Nephron progenitor cell (in vitro differentiated cells): ENCODE measurements around the gene HHIP.
"Not testable (repeated sequence)": the region's sequence is repeated elsewhere in the genome, so short reads cannot be mapped to it uniquely, and the experiment has no call there.

Experiments used
- DNase-seq: peaks from one replicate; pipeline ENCODE4 v3.0.0; 2021
- H3K27ac Mint-ChIP-seq: 2 replicates; pipeline ENCODE4 v1.8.0; 2021; ENCODE audit warnings: mild to moderate bottlenecking, moderate library complexity, mixed read lengths
- H3K27me3 Mint-ChIP-seq: 2 replicates; pipeline ENCODE4 v1.8.0; 2021; ENCODE audit warnings: mild to moderate bottlenecking, low read depth, mixed read lengths; ENCODE audit not compliant: poor library complexity
- H3K36me3 Mint-ChIP-seq: 2 replicates; pipeline ENCODE4 v1.8.0; 2021; ENCODE audit warnings: low read depth, mixed read lengths
- H3K4me1 Mint-ChIP-seq: 2 replicates; pipeline ENCODE4 v1.8.0; 2021; ENCODE audit warnings: mixed read lengths
- H3K4me3 Mint-ChIP-seq: 2 replicates; pipeline ENCODE4 v1.8.0; 2021; ENCODE audit warnings: mild to moderate bottlenecking, moderate library complexity, mixed read lengths
- H3K9me3 Mint-ChIP-seq: 2 replicates; pipeline ENCODE4 v1.8.0; 2021; ENCODE audit warnings: mild to moderate bottlenecking, moderate library complexity, mixed read lengths
- TF ChIP-seq, protein P1 (sequence below): fragments of 200-600 bp; sonication (generic); IDR thresholded peaks from 2 replicates; pipeline ENCODE4 v1.5.0; 2021; ENCODE audit warnings: antibody characterized with exemption

HHIP gene

GRCh38 chr4:144754562-144755410 lies 108.8 kb downstream of the HHIP start:
- TF ChIP-seq, protein P1, sequence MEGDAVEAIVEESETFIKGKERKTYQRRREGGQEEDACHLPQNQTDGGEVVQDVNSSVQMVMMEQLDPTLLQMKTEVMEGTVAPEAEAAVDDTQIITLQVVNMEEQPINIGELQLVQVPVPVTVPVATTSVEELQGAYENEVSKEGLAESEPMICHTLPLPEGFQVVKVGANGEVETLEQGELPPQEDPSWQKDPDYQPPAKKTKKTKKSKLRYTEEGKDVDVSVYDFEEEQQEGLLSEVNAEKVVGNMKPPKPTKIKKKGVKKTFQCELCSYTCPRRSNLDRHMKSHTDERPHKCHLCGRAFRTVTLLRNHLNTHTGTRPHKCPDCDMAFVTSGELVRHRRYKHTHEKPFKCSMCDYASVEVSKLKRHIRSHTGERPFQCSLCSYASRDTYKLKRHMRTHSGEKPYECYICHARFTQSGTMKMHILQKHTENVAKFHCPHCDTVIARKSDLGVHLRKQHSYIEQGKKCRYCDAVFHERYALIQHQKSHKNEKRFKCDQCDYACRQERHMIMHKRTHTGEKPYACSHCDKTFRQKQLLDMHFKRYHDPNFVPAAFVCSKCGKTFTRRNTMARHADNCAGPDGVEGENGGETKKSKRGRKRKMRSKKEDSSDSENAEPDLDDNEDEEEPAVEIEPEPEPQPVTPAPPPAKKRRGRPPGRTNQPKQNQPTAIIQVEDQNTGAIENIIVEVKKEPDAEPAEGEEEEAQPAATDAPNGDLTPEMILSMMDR, result no peak
- Mint-ChIP-seq H3K36me3 (no peaks in the 10 kb centered on the region), H3K27me3 (peaks cover 4% of the 10 kb centered on the region), H3K9me3 (peaks cover 20% of the 10 kb centered on the region), H3K27ac (no peak overlapping the region), H3K4me3 (no peak overlapping the region), H3K4me1 (no peaks in the 10 kb centered on the region)
- no peak for DNase-seq

- Mint-ChIP-seq H3K4me1 (no peaks in the 10 kb centered on the region), H3K9me3 (peaks cover 35% of the 10 kb centered on the region), H3K27me3 (peaks cover 4% of the 10 kb centered on the region), H3K4me3 (no peak overlapping the region), H3K36me3 (no peaks in the 10 kb centered on the region), H3K27ac (no peak overlapping the region)
- DNase-seq, result no peak
- TF ChIP-seq, protein P1, result no peak
These were observed 112.0 kb downstream of the HHIP start for GRCh38 chr4:144757969-144758368.

GRCh38 chr4:144768809-144769208 lies 122.9 kb downstream of the HHIP start:
- H3K4me3 Mint-ChIP-seq, H3K4me1 Mint-ChIP-seq, H3K27me3 Mint-ChIP-seq, DNase-seq, H3K27ac Mint-ChIP-seq: not testable (repeated sequence)
- Mint-ChIP-seq H3K9me3 (peaks cover 57% of the 10 kb centered on the region), H3K36me3 (peaks cover 11% of the 10 kb centered on the region)

- H3K4me3 Mint-ChIP-seq, result no peak overlapping the region
- no peak overlapping the region for H3K27ac Mint-ChIP-seq
- DNase-seq, result no peak
- H3K9me3 Mint-ChIP-seq, result peaks cover 3% of the 10 kb centered on the region
- TF ChIP-seq, protein P1, result no peak
- no peaks in the 10 kb centered on the region for H3K36me3 Mint-ChIP-seq
- H3K4me1 Mint-ChIP-seq, result no peaks in the 10 kb centered on the region
- peaks cover 5% of the 10 kb centered on the region for H3K27me3 Mint-ChIP-seq
These were observed 132.4 kb downstream of the HHIP start for GRCh38 chr4:144778364-144778763.

DNA sequence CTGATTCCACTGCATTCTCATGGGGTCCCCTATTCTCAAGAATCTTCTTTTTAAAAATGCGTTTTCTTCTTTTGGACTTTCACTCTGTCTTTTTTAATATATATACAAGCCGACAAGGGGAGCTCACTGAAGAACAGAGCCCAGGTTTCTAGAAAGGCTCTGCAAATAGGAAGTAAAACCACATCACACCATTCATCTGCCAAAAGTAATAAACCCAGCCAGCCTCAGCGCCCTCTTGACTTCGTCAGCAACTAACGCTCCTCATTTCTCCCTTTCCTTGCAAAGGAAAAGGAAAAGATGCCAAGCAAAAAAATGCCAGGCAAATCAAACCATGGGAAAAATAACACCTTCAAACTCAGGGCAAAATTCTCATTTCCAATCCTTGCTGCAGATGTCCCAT lies 136.4 kb downstream of the HHIP start:
- no peak for DNase-seq
- Mint-ChIP-seq H3K27ac (no peak overlapping the region), H3K36me3 (no peaks in the 10 kb centered on the region), H3K4me1 (no peaks in the 10 kb centered on the region), H3K27me3 (peaks cover 7% of the 10 kb centered on the region), H3K9me3 (no peaks in the 10 kb centered on the region), H3K4me3 (no peak overlapping the region)
- TF ChIP-seq, protein P1, result no peak

- Mint-ChIP-seq H3K4me1 (no peaks in the 10 kb centered on the region), H3K36me3 (peaks cover under 1% of the 10 kb centered on the region), H3K9me3 (peaks cover 5% of the 10 kb centered on the region), H3K27me3 (peaks cover 3% of the 10 kb centered on the region), H3K27ac (no peak overlapping the region), H3K4me3 (no peak overlapping the region)
- DNase-seq, result no peak
- TF ChIP-seq, protein P1, result no peak
These were observed 140.0 kb downstream of the HHIP start for GRCh38 chr4:144785961-144786360.
